Caco-2 (cell line): ENCODE data around the gene MS4A5. TPM values are rescaled to one million over a fixed set of nuclear protein-coding genes. Genes with fewer than 3 reads are reported as not detected.

Experiments used
- Bru-seq: library from RNA; stranded (reverse); fragments of 400-500 nt; gene quantifications from one replicate; lab custom pipeline; 2021; lab: Mats Ljungman, UMichigan
- BruChase-seq, 2 experiments: library from RNA; stranded (reverse); fragments of 400-500 nt; gene quantifications; one replicate each; lab custom pipeline; 2021; lab: Mats Ljungman, UMichigan
- BruUV-seq: library from RNA; stranded (reverse); fragments of 400-500 nt; replicated peaks from 2 replicates; lab custom pipeline; 2021; lab: Mats Ljungman, UMichigan
- CTCF ChIA-PET: fragments of 300-600 bp; sonication (Branson Sonifier 250); formaldehyde crosslinking; loops from one replicate; lab custom pipeline; 2022; ENCODE audit warnings: antibody characterized with exemption; lab: Charles Lee
- POLR2A ChIA-PET: fragments of 300-600 bp; sonication (Branson Sonifier 250); formaldehyde crosslinking; loops from one replicate; lab custom pipeline; 2022; ENCODE audit warnings: antibody characterized with exemption; lab: Charles Lee
- DNase-seq, 2 experiments: peaks; one replicate each; pipeline versions ENCODE4 v3.0.0 to v3.0.0-alpha.2; 2020 to 2022
- H3K27me3 ChIP-seq: replicated peaks from 2 replicates; pipeline ENCODE4 v1.6.0; 2011; ENCODE audit warnings: low read length; ENCODE audit not compliant: control insufficient read depth, insufficient read depth
- H3K36me3 ChIP-seq: 2 replicates; pipeline ENCODE4 v1.5.1; 2011; ENCODE audit warnings: low read length; ENCODE audit not compliant: control insufficient read depth, insufficient read depth
- H3K4me1 ChIP-seq: fragments of 250-450 bp; sonication (Bioruptor Pico); 2 replicates; pipeline ENCODE4 v1.5.1; 2020; ENCODE audit warnings: mild to moderate bottlenecking
- H3K4me3 ChIP-seq: 2 replicates; pipeline ENCODE4 v1.5.1; 2011; ENCODE audit warnings: low read depth, mild to moderate bottlenecking, control low read depth, low read length
- H3K9me3 ChIP-seq: fragments of 250-450 bp; sonication (Bioruptor Pico); 2 replicates; pipeline ENCODE4 v1.5.1; 2020; ENCODE audit warnings: mild to moderate bottlenecking, moderate library complexity
- H3K27ac Mint-ChIP-seq: one replicate; pipeline ENCODE4 v1.8.0; 2022; ENCODE audit warnings: mixed read lengths; ENCODE audit not compliant: unreplicated experiment
- H3K27me3 Mint-ChIP-seq: one replicate; pipeline ENCODE4 v1.8.0; 2022; ENCODE audit warnings: mixed read lengths; ENCODE audit not compliant: insufficient read depth, unreplicated experiment
- H3K36me3 Mint-ChIP-seq: one replicate; pipeline ENCODE4 v1.8.0; 2022; ENCODE audit warnings: mild to moderate bottlenecking, mixed read lengths; ENCODE audit not compliant: insufficient read depth, unreplicated experiment
- H3K4me1 Mint-ChIP-seq: one replicate; pipeline ENCODE4 v1.8.0; 2022; ENCODE audit warnings: low read depth, mixed read lengths; ENCODE audit not compliant: unreplicated experiment
- H3K4me3 Mint-ChIP-seq: one replicate; pipeline ENCODE4 v1.8.0; 2022; ENCODE audit warnings: mild to moderate bottlenecking, moderate library complexity, mixed read lengths; ENCODE audit not compliant: unreplicated experiment
- H3K9me3 Mint-ChIP-seq: one replicate; pipeline ENCODE4 v1.8.0; 2022; ENCODE audit warnings: mixed read lengths; ENCODE audit not compliant: unreplicated experiment
- intact Hi-C: fragments of 100-400 bp; cut with micrococcal nuclease; formaldehyde crosslinking; loops from one replicate; pipeline ENCODE4 v1.10.0; 2022; ENCODE audit not compliant: unreplicated experiment
- long read RNA-seq: library from polyadenylated mRNA; stranded (forward); transcript quantifications from one replicate; pipeline ENCODE4 v2.0.0, GENCODE V29; 2022
- total RNA-seq: library from RNA; stranded (reverse); gene quantifications from 2 replicates; pipeline ENCODE4 v1.2.3, GENCODE V29; 2022
- TF ChIP-seq, protein P1 (sequence below), 2 experiments: fragments of 200-600 bp in 1 of 2; IDR thresholded peaks; 1 replicate in 1 of 2; 2 replicates in 1 of 2; pipeline versions ENCODE4 v1.5.1 to v1.8.0; 2011 to 2022; ENCODE audit warnings: antibody characterized with exemption in 1 of 2, control low read depth in 1 of 2, inconsistent platforms in 1 of 2, low read depth in 1 of 2, low read length in 1 of 2, mild to moderate bottlenecking in 1 of 2, moderate library complexity in 1 of 2; ENCODE audit not compliant: insufficient read depth in 1 of 2, severe bottlenecking in 1 of 2, unreplicated experiment in 1 of 2

MS4A5 gene
- total RNA-seq (not detected in 2 replicates), Bru-seq, nascent RNA (not detected), BruChase-seq, experiment 1, labeled RNA remaining after a 2-hour chase (percentile 8 among the genes with signal in this experiment), BruChase-seq, experiment 2, labeled RNA remaining after a 6-hour chase (percentile 5 among the genes with signal in this experiment)
- long read RNA-seq, result 0 reads

GRCh38 chr11:60429272-60429671 is at the start of gene MS4A5:
Gene MS4A5, plus strand, starts transcription at chr11:60429572. Its CDS starts 103 bp downstream, at chr11:60429675.
- ChIA-PET POLR2A (no interaction called here), CTCF (no interaction called here)
- TF ChIP-seq, protein P1, sequence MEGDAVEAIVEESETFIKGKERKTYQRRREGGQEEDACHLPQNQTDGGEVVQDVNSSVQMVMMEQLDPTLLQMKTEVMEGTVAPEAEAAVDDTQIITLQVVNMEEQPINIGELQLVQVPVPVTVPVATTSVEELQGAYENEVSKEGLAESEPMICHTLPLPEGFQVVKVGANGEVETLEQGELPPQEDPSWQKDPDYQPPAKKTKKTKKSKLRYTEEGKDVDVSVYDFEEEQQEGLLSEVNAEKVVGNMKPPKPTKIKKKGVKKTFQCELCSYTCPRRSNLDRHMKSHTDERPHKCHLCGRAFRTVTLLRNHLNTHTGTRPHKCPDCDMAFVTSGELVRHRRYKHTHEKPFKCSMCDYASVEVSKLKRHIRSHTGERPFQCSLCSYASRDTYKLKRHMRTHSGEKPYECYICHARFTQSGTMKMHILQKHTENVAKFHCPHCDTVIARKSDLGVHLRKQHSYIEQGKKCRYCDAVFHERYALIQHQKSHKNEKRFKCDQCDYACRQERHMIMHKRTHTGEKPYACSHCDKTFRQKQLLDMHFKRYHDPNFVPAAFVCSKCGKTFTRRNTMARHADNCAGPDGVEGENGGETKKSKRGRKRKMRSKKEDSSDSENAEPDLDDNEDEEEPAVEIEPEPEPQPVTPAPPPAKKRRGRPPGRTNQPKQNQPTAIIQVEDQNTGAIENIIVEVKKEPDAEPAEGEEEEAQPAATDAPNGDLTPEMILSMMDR (IDR thresholded peaks at IDR 0.05; ENCODE audit: insufficient read depth in 1 of 2, low read depth in 1 of 2, low read length in 1 of 2, severe bottlenecking in 1 of 2, unreplicated experiment in 1 of 2), result no peak
- no peaks in the 10 kb centered on the region for H3K36me3 Mint-ChIP-seq
- no peak within 1 kb of the TSS for H3K4me3 ChIP-seq
- H3K27ac Mint-ChIP-seq, result no peak within 1 kb of the TSS
- peaks cover 5% of the 10 kb centered on the region for H3K27me3 Mint-ChIP-seq
- intact Hi-C loops, result no loop called here
- H3K9me3 Mint-ChIP-seq, result no peaks in the 10 kb centered on the region
- DNase-seq, result no peak
- BruUV-seq, result no TSS peak
- H3K36me3 ChIP-seq, result no peaks in the 10 kb centered on the region
- H3K27me3 ChIP-seq, result no peaks in the 10 kb centered on the region
- H3K9me3 ChIP-seq, result no peaks in the 10 kb centered on the region
- H3K4me1 ChIP-seq, result no peaks in the 10 kb centered on the region
- no peak within 1 kb of the TSS for H3K4me3 Mint-ChIP-seq
- no peaks in the 10 kb centered on the region for H3K4me1 Mint-ChIP-seq

- Mint-ChIP-seq H3K27me3 (no peaks in the 10 kb centered on the region), H3K27ac (no peak overlapping the region), H3K36me3 (no peaks in the 10 kb centered on the region), H3K4me3 (no peak overlapping the region), H3K9me3 (peaks cover 9% of the 10 kb centered on the region), H3K4me1 (no peaks in the 10 kb centered on the region)
- H3K27me3 ChIP-seq, result no peaks in the 10 kb centered on the region
- no peaks in the 10 kb centered on the region for H3K4me1 ChIP-seq
- no peak for DNase-seq
- BruUV-seq, result no TSS peak
- POLR2A ChIA-PET, result no interaction called here
- intact Hi-C loops, result no loop called here
- no peaks in the 10 kb centered on the region; the same call in 1 of the 2 replicates for H3K9me3 ChIP-seq
- TF ChIP-seq, protein P1 (IDR thresholded peaks at IDR 0.05; ENCODE audit: insufficient read depth in 1 of 2, low read depth in 1 of 2, low read length in 1 of 2, severe bottlenecking in 1 of 2, unreplicated experiment in 1 of 2), result no peak
- CTCF ChIA-PET, result no interaction called here
- H3K36me3 ChIP-seq, result no peaks in the 10 kb centered on the region
- H3K4me3 ChIP-seq, result no peak overlapping the region
Observed at GRCh38 chr11:60389279-60389910, 40.0 kb upstream of the MS4A5 start.

GRCh38 chr11:60390419-60390818 is 39.0 kb upstream of the MS4A5 start:
- no TSS peak for BruUV-seq
- no peaks in the 10 kb centered on the region for H3K4me1 ChIP-seq
- Mint-ChIP-seq H3K4me1 (no peaks in the 10 kb centered on the region), H3K27ac (no peak overlapping the region), H3K36me3 (no peaks in the 10 kb centered on the region), H3K4me3 (no peak overlapping the region), H3K9me3 (peaks cover 9% of the 10 kb centered on the region), H3K27me3 (no peaks in the 10 kb centered on the region)
- no peaks in the 10 kb centered on the region; the same call in 1 of the 2 replicates for H3K9me3 ChIP-seq
- intact Hi-C loops, result no loop called here
- ChIA-PET CTCF (no interaction called here), POLR2A (no interaction called here)
- TF ChIP-seq, protein P1 (IDR thresholded peaks at IDR 0.05; ENCODE audit: insufficient read depth in 1 of 2, low read depth in 1 of 2, low read length in 1 of 2, severe bottlenecking in 1 of 2, unreplicated experiment in 1 of 2), result no peak
- DNase-seq, result no peak
- no peaks in the 10 kb centered on the region for H3K27me3 ChIP-seq
- no peaks in the 10 kb centered on the region for H3K36me3 ChIP-seq
- no peak overlapping the region for H3K4me3 ChIP-seq
